HS-5 (cell line): ENCODE measurements around the gene CARS1.

Experiments
- DNase-seq: peaks from one replicate; pipeline ENCODE4 v3.0.0-alpha.2; 2012; ENCODE audit warnings: low read depth

Gene CARS1

GRCh38 chr11:3008746-3009336 lies 48.4 kb downstream of the CARS1 start:
- DNase-seq, result no peak

GRCh38 chr11:3007404-3008010 lies 49.7 kb downstream of the CARS1 start:
- DNase-seq, result no peak

DNA sequence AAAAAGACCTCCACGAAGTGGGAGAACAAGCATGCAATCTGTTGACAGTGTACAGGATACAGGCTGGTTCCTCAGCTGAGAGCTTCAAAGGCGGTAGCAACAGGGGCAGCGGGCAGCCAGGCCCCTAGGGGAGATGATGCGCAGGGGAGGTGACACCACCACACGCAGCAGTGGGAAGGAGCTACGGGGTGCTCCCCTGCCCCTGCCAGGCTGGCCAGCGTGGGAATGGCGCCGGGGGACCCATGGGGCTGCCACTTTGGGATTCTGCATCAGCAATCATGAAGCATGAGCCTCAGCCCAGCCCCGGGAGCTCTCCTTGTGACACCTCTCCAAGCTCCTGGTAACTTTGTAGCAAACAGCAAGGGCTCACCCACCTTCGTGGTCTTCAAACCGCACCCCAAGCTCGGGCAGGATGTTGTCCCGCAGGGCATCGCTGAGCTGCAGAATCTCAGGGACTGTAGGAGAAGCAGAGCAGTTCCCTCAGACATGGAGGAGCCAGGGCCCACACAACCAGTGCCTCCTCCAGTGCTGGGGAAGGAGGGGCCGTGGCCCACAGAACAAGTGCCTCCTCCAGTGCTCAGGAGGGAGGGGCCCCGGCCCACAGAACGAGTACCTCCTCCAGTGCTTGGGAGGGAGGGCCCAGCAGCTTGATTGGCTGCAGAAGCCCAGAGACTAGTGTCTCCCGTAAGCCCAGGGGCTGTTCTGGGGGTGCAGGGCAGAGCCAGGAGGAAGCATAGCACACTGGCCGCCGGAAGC lies 50.5 kb downstream of the CARS1 start:
- DNase-seq, result no peak

DNA sequence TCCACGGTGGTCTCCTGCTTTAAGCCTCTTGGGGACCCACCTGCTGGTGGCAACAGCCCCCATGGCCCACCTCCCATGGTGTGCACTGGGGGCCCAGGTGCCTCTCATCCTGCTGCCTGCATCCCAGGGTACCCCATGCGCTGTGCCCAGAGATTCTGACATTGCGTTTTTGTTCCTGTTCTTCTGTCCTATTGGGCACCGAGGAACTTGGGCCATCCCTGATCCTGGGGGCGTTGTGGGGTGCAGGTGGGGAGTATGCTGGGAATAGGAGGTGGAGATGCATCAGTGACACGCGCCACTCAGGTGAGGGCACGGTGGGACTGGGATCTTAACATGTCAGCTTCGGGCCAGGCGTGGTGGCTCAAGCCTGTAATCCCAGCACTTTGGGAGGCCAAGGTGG lies 52.7 kb downstream of the CARS1 start:
- no peak for DNase-seq

DNA sequence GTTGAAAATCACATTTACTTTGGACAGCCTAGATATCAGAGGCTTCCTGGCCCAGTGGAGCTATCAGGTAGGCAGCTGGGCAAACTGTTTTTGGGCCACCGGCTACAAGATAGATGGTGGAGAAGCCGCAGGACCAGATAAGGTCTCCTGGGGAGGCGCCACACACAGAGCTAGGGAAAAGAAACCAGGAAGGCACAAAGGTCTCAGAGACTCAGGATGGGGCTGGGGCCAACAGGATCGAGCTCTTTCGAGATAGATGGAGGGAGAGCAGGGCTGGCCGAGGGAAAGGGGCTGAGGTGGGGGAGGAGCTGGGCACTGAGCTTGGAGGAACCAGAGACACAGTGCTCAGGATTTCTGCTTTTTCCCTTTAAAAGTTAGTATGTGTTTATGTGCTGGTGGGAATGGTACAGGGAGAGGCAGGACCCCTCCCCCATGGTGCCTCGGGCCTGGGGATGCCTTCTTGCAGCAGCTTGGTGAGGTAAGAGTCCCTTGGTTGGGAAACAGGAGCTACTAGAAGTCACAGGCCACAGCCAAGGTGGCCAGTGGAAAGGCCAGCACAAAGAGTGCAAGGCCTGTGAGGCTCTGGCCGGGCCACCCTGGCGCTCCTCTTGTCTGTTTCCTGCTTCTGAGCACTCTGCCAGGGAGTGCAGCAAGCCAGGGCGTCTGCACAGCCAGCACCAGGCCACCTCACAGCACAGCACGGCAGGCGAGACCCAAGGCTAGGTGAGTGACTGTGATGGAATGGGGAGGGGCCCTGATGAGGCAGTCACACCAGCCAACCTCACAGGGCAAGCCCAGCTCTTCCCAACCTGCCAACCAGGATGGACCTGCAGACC lies 53.6 kb downstream of the CARS1 start:
- no peak for DNase-seq

DNA sequence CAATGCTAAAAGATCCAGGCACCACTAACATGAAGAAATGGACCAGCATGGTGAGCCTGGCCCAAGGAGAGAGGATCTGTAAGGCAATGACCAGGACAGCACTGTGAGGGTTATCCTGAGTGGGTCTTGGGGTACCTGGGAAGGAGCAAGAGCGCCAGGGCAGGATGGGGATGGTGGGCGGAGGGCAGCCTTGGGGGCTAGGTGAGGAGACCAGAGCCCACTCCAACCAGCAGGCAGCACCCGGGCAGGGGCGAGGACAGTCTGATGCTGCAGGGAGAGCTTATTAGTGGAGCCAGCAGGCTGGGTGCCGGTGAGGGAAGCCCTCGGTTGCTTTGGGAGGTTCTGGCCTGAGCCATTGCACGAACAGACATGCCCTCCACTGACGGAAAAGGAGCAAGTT lies 54.4 kb downstream of the CARS1 start:
- no peak for DNase-seq

DNA sequence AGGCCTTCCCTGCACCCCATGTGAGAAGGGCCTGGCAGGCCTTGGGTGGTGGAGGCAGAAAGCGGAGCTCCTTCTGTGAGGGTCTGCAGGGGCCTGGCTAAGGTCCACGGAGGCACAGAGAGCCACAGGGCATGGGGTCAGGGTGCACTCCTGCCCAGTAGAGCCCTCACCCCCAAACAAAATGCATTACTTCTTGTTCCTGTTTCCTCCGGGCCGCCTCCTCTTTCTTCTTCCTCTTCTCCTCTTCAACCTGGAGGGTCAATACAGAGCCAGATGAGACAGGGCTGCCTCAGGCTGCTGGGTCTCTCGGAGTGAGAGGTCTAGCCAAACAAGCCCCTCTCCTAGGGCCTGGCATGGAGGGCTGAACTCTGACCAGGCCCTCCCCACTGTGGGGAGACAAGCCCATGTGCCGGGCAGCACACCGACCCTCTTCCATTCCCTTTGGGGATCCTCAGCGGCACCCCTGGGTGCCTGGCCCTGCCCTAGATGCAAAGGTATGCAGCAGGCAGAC lies 54.8 kb downstream of the CARS1 start:
- DNase-seq, result no peak

DNA sequence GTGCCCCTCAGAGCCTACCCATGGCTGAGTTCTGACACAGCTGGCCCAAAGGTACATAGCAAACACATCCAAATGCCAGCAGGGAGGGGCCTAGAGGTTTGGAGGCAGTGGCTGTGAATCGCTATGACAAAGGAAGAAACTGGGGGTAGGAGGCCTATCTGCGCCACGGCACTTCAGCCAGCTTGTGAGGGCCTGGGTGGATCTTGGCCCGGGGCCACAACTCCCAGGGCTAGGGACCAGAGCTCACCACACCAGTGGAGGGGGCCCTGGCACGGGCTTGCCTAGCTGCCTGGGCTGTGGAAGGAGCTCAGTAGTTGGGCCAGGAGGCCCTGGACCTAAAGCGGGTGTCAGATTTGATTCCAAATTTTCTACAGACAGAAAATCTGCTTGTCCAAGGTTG lies 55.7 kb downstream of the CARS1 start:
- no peak for DNase-seq

DNA sequence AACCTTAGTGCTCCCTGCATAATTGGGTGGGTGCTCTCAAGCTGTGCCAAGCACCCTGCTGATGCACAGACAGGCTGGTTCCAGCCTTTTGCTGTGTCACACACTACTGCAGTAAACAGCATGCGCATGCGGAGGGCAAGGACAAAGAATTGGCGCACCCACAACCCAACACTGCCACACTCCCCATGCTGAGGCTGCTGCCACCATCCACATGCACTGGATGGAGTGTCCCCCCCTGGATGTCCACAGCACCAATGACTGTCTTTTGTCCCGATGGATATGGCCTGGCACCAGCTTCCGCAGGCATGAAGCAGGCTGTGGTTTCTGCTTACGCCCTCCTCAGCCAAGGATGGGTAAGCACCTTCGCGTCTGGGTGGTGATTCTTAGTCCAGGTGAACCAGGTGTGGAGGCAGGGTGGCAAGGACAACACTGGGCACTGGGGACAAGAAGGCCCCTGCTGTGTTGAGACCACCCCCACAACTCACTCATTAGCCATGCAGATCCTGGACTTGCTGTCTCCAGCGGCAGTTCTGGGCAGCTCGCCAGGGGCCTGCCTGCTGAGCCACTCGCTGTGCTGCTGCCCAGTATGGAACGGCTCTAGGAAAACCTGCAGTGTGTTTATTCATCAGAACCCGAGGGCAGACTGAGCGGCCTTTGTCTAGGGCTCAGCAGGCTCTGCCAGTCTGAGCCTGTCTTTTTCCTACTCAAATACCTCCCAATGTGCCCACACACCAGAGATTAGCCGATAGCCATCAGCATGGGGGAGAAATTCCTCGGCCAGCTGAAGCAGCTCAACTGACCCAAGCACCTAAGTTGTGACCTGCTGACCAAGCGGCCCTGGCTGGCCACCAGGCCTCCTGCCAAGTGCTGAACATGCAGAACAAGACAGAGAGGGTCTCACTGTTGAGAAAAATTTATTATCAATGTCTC lies 56.9 kb downstream of the CARS1 start:
- DNase-seq, result no peak

GRCh38 chr11:2999464-2999998 lies 57.7 kb downstream of the CARS1 start:
- no peak for DNase-seq

GRCh38 chr11:2998073-2998850 lies 59.0 kb downstream of the CARS1 start:
- no peak for DNase-seq

DNA sequence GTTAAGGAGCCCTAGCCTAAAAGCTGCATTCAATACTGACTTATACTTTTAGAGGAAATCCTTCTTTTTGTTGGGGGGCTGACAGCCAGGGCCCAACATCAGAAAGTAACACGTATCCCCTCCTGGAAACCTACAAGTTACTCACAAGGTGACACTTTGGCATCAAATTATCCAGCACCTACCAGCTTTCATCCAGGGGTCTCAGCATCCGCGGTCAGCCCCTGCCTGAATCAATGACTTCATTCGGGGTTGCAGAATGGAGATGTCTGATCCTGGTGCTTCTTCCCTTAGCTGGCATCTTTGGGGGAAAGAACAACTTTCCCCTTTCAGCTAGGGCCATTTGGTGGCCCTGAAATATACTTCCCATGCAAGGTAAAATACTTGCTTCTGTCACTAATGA lies 59.8 kb downstream of the CARS1 start:
- no peak for DNase-seq

- no peak for DNase-seq
Measured at GRCh38 chr11:2996976-2997375, 60.2 kb downstream of the CARS1 start.

DNA sequence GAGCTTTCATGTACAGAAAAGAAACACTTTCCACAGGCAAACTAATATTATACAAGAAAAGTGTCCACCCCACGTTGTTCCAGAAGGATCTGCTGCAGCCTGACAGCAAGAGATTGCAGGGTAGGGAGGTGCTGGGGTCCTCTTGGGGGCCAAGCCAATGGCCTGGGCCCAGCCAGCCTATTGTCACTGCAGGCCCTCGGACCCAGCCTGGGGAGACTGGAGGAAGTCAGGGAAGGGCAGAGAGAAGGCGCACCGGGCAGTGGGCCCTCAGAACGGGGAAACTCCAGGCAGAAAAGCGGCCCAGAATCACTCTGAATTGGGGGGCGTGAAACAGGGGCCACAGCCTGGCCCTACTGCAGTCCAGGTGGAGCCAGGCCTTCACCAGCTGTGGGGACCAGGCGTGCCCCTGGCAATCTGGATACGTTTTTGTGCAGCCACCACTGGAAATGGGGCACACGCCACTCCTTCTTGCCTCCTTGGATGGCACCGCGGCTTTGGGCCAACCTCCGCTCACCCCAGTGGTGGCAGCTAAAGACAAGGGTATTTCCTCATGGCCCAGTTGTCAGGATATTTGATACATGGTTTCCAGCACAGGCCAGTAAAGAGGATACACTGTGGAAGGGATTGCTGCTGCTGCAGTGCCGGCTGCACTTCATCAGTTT lies 61.2 kb downstream of the CARS1 start:
- no peak for DNase-seq

DNA sequence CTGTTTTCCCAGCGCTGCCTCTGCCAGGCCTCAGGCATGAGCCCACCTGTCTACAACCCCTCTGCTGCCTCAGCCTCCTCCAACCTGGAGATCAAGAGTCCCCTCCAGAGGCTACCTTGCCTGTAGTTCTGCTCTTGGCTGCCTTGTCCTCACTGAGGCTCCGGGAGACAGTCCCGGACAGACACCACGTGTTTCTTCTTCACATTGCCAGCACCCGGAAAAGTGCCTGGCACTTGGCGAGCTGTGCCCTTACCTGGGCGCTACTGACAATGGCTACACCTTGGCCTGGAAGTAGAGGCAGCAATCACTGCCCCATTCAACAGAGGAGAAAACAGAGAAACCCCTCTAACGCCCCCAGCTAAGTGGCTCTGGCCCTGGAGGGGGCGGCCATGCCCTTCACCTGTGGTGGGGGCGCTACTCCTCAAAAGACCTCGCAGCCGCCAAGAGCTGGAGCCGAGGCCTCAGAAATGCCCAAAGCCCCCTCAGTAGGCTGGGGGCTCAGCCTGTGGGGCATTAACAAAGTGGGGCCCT lies 62.1 kb downstream of the CARS1 start:
- no peak for DNase-seq

GRCh38 chr11:2994336-2994730 lies 62.9 kb downstream of the CARS1 start:
- no peak for DNase-seq

GRCh38 chr11:2992997-2993325 lies 64.3 kb downstream of the CARS1 start:
- DNase-seq, result no peak

- peak; percentile 90 for DNase-seq
Measured at GRCh38 chr11:2992234-2992996, 64.8 kb downstream of the CARS1 start, which contains the start of gene NAP1L4. Gene NAP1L4, minus strand, starts transcription at chr11:2992329. Its CDS starts 13,109 bp downstream, at chr11:2979220.
